ENCODE results near the gene NR3C1. TPM values are rescaled to one million over a fixed set of nuclear protein-coding genes. Genes with fewer than 3 reads are reported as not detected.

NR3C1 gene
- polyA plus RNA-seq, 1 donor from 2014 or later, result 2.3 TPM

DNA sequence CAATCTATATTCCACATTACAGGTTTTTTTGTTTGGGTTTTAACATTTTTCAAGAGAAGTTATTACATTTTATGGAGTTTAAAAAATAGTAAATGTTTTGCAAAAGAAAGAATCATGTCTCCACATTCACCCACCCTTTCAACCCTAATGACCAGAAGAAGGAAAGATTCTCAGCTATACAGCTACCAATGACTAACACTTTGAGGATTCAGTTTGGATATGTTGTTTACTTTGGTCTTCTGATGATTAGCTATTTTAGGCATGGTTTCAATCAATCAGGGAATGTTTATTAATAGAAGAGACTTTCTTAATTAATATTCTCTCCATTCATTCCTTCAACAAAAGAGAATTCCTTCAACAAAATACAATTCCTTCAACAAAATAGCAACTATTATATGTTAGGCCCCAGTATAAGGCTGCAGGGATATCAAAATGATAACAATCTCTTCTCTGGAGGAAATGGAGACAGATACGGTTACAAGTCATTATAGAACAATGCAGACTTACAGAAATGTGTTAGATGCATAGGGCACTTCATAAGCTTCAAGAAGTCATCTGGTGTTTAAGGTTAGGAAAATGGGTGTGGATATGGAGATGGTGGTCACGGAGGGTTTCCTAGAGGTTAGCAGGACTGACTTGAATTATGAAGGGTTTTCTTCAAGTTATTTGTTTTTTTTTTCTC, 9.3 kb upstream of the NR3C1 start:
- no peaks in the 10 kb centered on the region for H3K27me3 ChIP-seq (ENCODE audit: insufficient read depth, low read depth, low read length)
- TF ChIP-seq MXI1 (conservative IDR thresholded peaks at IDR 0.05; ENCODE audit: poor library complexity, severe bottlenecking) (no peak), TAF1 (IDR thresholded peaks at IDR 0.05; ENCODE audit: low read depth) (no peak), RAD21 (conservative IDR thresholded peaks at IDR 0.05) (no peak), POLR2AphosphoS5 (IDR thresholded peaks at IDR 0.05) (no peak), SMC3 (conservative IDR thresholded peaks at IDR 0.05; ENCODE audit: poor library complexity) (no peak), EZH2 (IDR thresholded peaks at IDR 0.05; ENCODE audit: borderline replicate concordance, insufficient read depth, low read length, poor library complexity, severe bottlenecking) (no peak), EP300 (conservative IDR thresholded peaks at IDR 0.05; ENCODE audit: poor library complexity, severe bottlenecking) (no peak)
- TF ChIP-seq, protein P1, sequence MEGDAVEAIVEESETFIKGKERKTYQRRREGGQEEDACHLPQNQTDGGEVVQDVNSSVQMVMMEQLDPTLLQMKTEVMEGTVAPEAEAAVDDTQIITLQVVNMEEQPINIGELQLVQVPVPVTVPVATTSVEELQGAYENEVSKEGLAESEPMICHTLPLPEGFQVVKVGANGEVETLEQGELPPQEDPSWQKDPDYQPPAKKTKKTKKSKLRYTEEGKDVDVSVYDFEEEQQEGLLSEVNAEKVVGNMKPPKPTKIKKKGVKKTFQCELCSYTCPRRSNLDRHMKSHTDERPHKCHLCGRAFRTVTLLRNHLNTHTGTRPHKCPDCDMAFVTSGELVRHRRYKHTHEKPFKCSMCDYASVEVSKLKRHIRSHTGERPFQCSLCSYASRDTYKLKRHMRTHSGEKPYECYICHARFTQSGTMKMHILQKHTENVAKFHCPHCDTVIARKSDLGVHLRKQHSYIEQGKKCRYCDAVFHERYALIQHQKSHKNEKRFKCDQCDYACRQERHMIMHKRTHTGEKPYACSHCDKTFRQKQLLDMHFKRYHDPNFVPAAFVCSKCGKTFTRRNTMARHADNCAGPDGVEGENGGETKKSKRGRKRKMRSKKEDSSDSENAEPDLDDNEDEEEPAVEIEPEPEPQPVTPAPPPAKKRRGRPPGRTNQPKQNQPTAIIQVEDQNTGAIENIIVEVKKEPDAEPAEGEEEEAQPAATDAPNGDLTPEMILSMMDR (IDR thresholded peaks at IDR 0.05; ENCODE audit: poor library complexity, severe bottlenecking), result no peak
- TF ChIP-seq, protein P2, sequence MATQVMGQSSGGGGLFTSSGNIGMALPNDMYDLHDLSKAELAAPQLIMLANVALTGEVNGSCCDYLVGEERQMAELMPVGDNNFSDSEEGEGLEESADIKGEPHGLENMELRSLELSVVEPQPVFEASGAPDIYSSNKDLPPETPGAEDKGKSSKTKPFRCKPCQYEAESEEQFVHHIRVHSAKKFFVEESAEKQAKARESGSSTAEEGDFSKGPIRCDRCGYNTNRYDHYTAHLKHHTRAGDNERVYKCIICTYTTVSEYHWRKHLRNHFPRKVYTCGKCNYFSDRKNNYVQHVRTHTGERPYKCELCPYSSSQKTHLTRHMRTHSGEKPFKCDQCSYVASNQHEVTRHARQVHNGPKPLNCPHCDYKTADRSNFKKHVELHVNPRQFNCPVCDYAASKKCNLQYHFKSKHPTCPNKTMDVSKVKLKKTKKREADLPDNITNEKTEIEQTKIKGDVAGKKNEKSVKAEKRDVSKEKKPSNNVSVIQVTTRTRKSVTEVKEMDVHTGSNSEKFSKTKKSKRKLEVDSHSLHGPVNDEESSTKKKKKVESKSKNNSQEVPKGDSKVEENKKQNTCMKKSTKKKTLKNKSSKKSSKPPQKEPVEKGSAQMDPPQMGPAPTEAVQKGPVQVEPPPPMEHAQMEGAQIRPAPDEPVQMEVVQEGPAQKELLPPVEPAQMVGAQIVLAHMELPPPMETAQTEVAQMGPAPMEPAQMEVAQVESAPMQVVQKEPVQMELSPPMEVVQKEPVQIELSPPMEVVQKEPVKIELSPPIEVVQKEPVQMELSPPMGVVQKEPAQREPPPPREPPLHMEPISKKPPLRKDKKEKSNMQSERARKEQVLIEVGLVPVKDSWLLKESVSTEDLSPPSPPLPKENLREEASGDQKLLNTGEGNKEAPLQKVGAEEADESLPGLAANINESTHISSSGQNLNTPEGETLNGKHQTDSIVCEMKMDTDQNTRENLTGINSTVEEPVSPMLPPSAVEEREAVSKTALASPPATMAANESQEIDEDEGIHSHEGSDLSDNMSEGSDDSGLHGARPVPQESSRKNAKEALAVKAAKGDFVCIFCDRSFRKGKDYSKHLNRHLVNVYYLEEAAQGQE (IDR thresholded peaks at IDR 0.05; ENCODE audit: borderline replicate concordance), result no peak
- H3F3A ChIP-seq (ENCODE audit: insufficient read depth, low read length, poor library complexity, severe bottlenecking), result no peaks in the 10 kb centered on the region
- no peak overlapping the region for H3K4me2 ChIP-seq (ENCODE audit: low read length)
- no peaks in the 10 kb centered on the region for H3K36me3 ChIP-seq (ENCODE audit: insufficient read depth, low read length)
- H3K9me2 ChIP-seq (ENCODE audit: insufficient read depth, low read length), result no peaks in the 10 kb centered on the region
- no peak overlapping the region for H3K4me3 ChIP-seq (ENCODE audit: low read length)
- H3K79me2 ChIP-seq (replicated peaks; ENCODE audit: insufficient read depth, low read length), result no peaks in the 10 kb centered on the region
- H3K27ac ChIP-seq (ENCODE audit: low read length), result no peak overlapping the region
- H4K20me1 ChIP-seq (ENCODE audit: insufficient read depth), result no peaks in the 10 kb centered on the region
- no peak overlapping the region for H3K9ac ChIP-seq (ENCODE audit: low read length)
- no peak overlapping the region for H2AFZ ChIP-seq (ENCODE audit: low read depth, low read length)
- H3K9me3 ChIP-seq (ENCODE audit: low read length), result no peaks in the 10 kb centered on the region

DNA sequence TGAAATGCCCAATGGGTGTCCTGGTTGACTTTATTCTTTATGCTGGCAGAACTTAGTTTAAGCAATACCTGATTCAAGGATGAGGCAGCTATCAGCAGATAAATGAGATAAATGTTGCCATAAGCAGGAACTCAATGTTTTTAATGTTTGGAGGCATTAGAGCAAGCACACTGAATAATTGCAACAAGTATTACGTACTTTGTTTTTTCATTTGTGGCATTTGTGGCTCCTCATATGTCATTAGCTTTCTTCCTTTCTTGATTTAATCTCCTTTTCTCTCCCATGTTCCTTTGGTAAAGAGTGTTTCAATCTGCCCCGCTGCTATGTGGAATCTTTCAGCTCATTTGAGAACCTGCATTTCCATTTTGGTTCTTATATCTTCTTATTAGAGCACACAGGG, 6.4 kb upstream of the NR3C1 start:
- H3K27ac ChIP-seq (ENCODE audit: low read length), result no peak overlapping the region
- TF ChIP-seq POLR2AphosphoS5 (IDR thresholded peaks at IDR 0.05) (no peak), EZH2 (IDR thresholded peaks at IDR 0.05; ENCODE audit: borderline replicate concordance, insufficient read depth, low read length, poor library complexity, severe bottlenecking) (no peak), SMC3 (conservative IDR thresholded peaks at IDR 0.05; ENCODE audit: poor library complexity) (no peak), TAF1 (IDR thresholded peaks at IDR 0.05; ENCODE audit: low read depth) (no peak), EP300 (conservative IDR thresholded peaks at IDR 0.05; ENCODE audit: poor library complexity, severe bottlenecking) (no peak), MXI1 (conservative IDR thresholded peaks at IDR 0.05; ENCODE audit: poor library complexity, severe bottlenecking) (no peak), RAD21 (conservative IDR thresholded peaks at IDR 0.05) (no peak)
- TF ChIP-seq, protein P2 (IDR thresholded peaks at IDR 0.05; ENCODE audit: borderline replicate concordance), result no peak
- TF ChIP-seq, protein P1 (IDR thresholded peaks at IDR 0.05; ENCODE audit: poor library complexity, severe bottlenecking), result no peak

More for the DNA sequence above, 6.4 kb upstream of the NR3C1 start:
- Histone ChIP-seq H3K36me3 (ENCODE audit: insufficient read depth, low read length) (no peaks in the 10 kb centered on the region), H3K9me2 (ENCODE audit: insufficient read depth, low read length) (no peaks in the 10 kb centered on the region), H3F3A (ENCODE audit: insufficient read depth, low read length, poor library complexity, severe bottlenecking) (no peaks in the 10 kb centered on the region), H2AFZ (ENCODE audit: low read depth, low read length) (no peak overlapping the region), H3K79me2 (replicated peaks; ENCODE audit: insufficient read depth, low read length) (no peaks in the 10 kb centered on the region), H3K4me2 (ENCODE audit: low read length) (no peak overlapping the region), H3K9me3 (ENCODE audit: low read length) (no peaks in the 10 kb centered on the region), H4K20me1 (ENCODE audit: insufficient read depth) (no peaks in the 10 kb centered on the region), H3K9ac (ENCODE audit: low read length) (no peak overlapping the region), H3K27me3 (ENCODE audit: insufficient read depth, low read depth, low read length) (no peaks in the 10 kb centered on the region), H3K4me3 (ENCODE audit: low read length) (no peak overlapping the region)

Measured in neural cell (in vitro differentiated cells).